ENCODE measurements around the gene CRYBB1. TPM values are rescaled to one million over a fixed set of nuclear protein-coding genes. Genes with fewer than 3 reads are reported as not detected.

Gene CRYBB1
- total RNA-seq, 2 donors from 2014 or later = 0.33 to 1.7 TPM

GRCh38 chr22:26550498-26551033 is 67.3 kb downstream of the CRYBB1 start:
- peaks cover 19% of the 10 kb centered on the region for H3K36me3 Mint-ChIP-seq (ENCODE audit: low read depth)
- TF ChIP-seq, protein P1, sequence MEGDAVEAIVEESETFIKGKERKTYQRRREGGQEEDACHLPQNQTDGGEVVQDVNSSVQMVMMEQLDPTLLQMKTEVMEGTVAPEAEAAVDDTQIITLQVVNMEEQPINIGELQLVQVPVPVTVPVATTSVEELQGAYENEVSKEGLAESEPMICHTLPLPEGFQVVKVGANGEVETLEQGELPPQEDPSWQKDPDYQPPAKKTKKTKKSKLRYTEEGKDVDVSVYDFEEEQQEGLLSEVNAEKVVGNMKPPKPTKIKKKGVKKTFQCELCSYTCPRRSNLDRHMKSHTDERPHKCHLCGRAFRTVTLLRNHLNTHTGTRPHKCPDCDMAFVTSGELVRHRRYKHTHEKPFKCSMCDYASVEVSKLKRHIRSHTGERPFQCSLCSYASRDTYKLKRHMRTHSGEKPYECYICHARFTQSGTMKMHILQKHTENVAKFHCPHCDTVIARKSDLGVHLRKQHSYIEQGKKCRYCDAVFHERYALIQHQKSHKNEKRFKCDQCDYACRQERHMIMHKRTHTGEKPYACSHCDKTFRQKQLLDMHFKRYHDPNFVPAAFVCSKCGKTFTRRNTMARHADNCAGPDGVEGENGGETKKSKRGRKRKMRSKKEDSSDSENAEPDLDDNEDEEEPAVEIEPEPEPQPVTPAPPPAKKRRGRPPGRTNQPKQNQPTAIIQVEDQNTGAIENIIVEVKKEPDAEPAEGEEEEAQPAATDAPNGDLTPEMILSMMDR (conservative IDR thresholded peaks at IDR 0.05) = no peak
- Histone ChIP-seq H3K27me3 (ENCODE audit: control insufficient read depth, insufficient read depth, low read length, poor library complexity, severe bottlenecking) (no peaks in the 10 kb centered on the region), H3K9ac (ENCODE audit: extremely low read depth, low read length, poor library complexity, severe bottlenecking) (no peak overlapping the region), H3K4me3 (ENCODE audit: low read length) (no peak overlapping the region), H3K9me3 (ENCODE audit: control insufficient read depth, low read length) (no peaks in the 10 kb centered on the region), H3K4me1 (ENCODE audit: control insufficient read depth, insufficient read depth, low read length) (peaks cover 3% of the 10 kb centered on the region), H3K36me3 (ENCODE audit: control insufficient read depth, insufficient read depth, low read length) (peaks cover 7% of the 10 kb centered on the region), H3K27ac (ENCODE audit: low read depth, low read length) (peak overlapping the region; percentile 34)
- no peak overlapping the region for H3K4me3 Mint-ChIP-seq
- H3K9me3 Mint-ChIP-seq = no peaks in the 10 kb centered on the region
- WGBS, 2 experiments (ENCODE audit: insufficient coverage in 1 of 2, insufficient read length in 1 of 2) = 78 to 84% methylated on average over 5 to 8 of the region's 8 CpGs
- peaks cover 12% of the 10 kb centered on the region for H3K4me1 Mint-ChIP-seq
- peak overlapping the region; percentile 68 for H3K27ac Mint-ChIP-seq
- peak; percentile 65 for DNase-seq
- H3K27me3 Mint-ChIP-seq (ENCODE audit: insufficient read depth) = no peaks in the 10 kb centered on the region

- TF ChIP-seq, protein P1 (conservative IDR thresholded peaks at IDR 0.05) = no peak
- no peak overlapping the region for H3K9ac ChIP-seq (ENCODE audit: extremely low read depth, low read length, poor library complexity, severe bottlenecking)
- Mint-ChIP-seq H3K4me3 (no peak overlapping the region), H3K27me3 (ENCODE audit: insufficient read depth) (no peaks in the 10 kb centered on the region), H3K27ac (peak overlapping the region; percentile 68), H3K4me1 (peaks cover 12% of the 10 kb centered on the region), H3K36me3 (ENCODE audit: low read depth) (peaks cover 19% of the 10 kb centered on the region), H3K9me3 (no peaks in the 10 kb centered on the region)
- DNase-seq = no peak
- peak overlapping the region; percentile 34 for H3K27ac ChIP-seq (ENCODE audit: low read depth, low read length)
- 90 to 93% methylated on average over 2 to 4 of the region's 4 CpGs for WGBS, 2 experiments (ENCODE audit: insufficient coverage in 1 of 2, insufficient read length in 1 of 2)
- H3K27me3 ChIP-seq (ENCODE audit: control insufficient read depth, insufficient read depth, low read length, poor library complexity, severe bottlenecking) = no peaks in the 10 kb centered on the region
- H3K9me3 ChIP-seq (ENCODE audit: control insufficient read depth, low read length) = no peaks in the 10 kb centered on the region
- peaks cover 7% of the 10 kb centered on the region for H3K36me3 ChIP-seq (ENCODE audit: control insufficient read depth, insufficient read depth, low read length)
- H3K4me3 ChIP-seq (ENCODE audit: low read length) = no peak overlapping the region
- peaks cover 3% of the 10 kb centered on the region for H3K4me1 ChIP-seq (ENCODE audit: control insufficient read depth, insufficient read depth, low read length)
Observed at GRCh38 chr22:26549902-26550497, 67.8 kb downstream of the CRYBB1 start.

Small RNAs within 50 kb of the gene (microRNA-seq; reads per million reads assigned to microRNA genes)
- gene MIR548J (ENCODE audit: borderline microRNAs expressed) = 1.6 reads per million, percentile 4 among the genes with 10 or more reads in this experiment

Other genes starting within 250 kb of the CRYBB1 start
- 1 to 10 TPM; 6.0 to 7.3 TPM for gene ASPHD2, start 188.8 kb downstream of the CRYBB1 start, total RNA-seq
- 10 to 100 TPM; 41.7 to 57.6 TPM for gene HPS4, start 134.2 kb downstream of the CRYBB1 start, total RNA-seq
- 10 to 100 TPM; 27.4 to 30.0 TPM for gene SRRD, start 134.2 kb downstream of the CRYBB1 start, total RNA-seq
- gene TFIP11, start 105.6 kb downstream of the CRYBB1 start, total RNA-seq = 10 to 100 TPM; 28.4 to 28.9 TPM
- gene TPST2, start 27.9 kb downstream of the CRYBB1 start, total RNA-seq = 10 to 100 TPM; 38.9 to 53.2 TPM
- gene CRYBA4, start 3.9 kb upstream of the CRYBB1 start, total RNA-seq = not detected
- gene MIAT, start 39.6 kb upstream of the CRYBB1 start, total RNA-seq = 1 to 10 TPM; 1.2 to 4.4 TPM

Measured in endodermal cell (in vitro differentiated cells).